ENCODE data around the gene RPS6KL1.
A peak's percentile ranks its signal among the peaks of the same experiment; 100 is the strongest.

The RPS6KL1 gene

DNA sequence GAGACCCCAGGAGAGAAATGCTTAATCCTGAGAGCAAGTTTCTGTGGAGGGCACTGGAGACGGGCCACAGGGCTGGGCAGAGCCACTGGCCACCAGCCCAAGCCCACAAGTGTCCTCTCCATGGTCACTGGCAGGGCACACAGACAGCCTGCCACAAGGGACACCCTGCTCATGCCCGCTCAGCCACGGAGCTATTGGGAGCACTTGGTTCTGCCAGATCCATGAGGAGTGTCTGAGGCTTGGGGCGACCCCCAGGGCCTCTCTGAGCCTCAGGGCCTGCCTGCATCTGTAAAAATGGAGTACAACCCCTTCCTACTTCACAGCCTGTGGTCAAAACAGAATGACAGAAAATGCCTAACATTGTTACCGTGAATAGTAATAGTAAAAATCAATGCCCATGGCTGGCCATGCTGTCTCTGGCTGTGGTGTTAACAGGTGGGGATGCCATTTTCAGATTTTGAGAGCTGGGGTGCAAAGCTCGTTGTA is 29.2 kb upstream of the RPS6KL1 start:
- DNase-seq: no peak

DNA sequence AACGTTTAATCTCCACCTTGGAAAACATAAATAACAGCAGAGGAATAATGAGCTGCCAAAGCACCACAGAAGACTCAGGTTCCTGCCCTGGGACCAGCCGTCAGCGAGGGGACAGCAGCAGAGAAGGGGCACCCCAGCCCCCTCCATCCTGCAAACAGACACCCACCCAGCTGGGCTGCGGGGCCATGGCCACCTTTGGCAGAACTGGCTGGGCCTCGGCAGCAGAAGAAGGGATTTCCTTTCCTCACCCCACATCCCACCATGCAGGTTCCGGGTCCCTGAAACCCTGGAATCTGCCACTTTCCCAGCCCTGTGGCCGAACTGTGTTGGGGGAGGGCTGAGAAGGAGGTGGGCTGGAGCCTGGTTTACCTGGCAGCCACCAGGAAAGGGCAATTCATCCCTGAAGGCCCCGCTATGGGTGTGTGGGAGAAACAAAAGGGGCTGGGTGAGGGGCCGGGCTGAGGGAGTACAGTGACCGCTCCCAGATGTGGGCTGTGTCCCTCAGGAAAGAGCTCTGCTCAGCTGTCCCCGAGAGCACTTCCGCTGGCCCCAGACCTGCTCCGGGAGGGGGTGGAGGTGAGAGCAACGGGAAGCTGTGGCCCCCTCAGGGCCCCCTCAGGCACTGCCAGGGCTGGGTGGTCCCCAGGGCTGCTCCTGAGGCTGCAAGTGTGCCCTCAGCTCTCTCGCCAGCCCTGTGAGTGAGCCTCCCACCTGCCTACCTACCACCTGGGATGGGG is 28.6 kb upstream of the RPS6KL1 start:
- no peak for DNase-seq

DNA sequence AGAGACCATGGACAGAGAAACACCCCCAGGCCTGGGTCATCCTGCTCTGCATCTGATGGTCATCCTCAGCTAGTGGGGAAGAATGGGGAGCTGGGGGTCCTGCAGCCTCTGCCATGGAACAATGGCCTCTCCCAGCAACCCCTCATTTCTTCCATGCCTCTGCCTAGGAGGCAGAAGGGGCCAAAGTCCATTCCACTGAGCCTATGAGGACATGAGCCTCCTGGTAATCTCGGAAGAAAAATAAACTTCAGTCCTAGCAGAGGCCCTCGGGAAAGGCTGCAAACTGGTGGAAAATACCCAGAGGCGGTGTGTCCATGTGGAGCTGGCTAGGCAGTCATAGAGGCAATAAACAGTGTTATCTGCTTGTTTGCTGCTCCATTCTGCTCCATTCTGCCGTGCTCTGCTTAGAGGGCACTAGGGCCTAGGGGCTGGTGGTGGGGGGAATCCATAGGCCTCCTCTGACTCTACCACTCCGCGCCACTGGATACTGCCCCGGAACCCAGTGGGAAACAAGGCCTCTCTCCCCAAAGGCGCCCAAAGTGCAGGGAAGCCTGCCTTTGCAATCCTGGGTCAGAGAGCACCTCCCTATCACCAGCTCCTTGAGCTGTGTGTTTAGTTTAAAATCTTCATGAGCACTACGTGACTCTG is 27.9 kb upstream of the RPS6KL1 start:
- DNase-seq: no peak

DNA sequence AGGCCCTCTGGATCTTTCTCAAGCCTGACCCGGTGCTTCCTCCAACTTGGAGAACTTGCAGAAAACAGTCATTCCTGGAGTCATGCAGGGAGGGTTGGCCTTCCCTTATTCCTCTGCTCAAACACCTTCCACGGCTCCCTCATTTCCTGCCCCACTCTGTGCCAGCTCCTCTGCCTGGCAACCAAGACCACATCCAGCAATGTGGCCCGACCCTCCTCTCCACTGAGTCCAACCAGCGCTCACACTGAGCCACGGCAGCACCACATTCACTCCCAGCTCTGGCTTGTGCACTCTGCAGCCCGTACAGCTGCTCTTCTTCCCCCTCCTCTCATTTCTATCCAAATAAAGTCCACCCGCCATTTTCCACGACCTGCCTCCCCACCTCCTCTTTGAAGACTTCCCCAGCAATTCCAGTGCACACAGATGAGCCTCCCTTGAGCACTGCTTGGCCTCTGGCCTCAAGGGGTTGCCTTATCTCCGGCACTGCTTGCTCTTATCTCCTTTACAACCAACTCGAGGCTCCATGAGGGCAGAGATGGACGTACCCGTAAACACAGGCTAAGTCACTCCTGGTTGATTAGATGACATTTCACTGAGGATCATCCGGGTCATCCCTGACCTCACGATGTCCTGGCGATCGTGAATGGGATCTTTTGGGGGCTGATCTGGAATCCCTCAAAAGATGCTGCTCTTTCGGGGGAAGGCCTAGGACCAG is 27.0 kb upstream of the RPS6KL1 start:
- DNase-seq: no peak

DNA sequence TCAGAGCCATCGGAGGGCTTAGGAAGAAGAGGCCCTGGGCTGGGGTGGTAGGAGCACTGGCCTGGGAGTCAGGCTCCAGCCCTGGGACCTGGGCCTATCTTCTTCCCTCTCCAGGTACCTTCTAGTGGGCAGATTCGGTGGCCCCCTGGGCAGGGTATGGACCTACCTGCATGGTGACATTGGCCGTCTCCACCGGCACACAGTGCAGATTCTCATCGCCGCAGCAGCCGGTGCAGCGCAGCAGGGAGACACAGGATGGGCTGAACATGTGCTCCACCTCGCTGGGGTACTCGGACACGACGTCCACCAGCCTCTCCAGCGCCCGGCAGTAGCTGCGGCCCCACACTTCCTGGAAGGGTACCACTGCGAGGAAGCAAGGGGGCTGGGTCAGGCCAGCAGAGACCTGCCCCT is 26.1 kb upstream of the RPS6KL1 start:
- DNase-seq: no peak

DNA sequence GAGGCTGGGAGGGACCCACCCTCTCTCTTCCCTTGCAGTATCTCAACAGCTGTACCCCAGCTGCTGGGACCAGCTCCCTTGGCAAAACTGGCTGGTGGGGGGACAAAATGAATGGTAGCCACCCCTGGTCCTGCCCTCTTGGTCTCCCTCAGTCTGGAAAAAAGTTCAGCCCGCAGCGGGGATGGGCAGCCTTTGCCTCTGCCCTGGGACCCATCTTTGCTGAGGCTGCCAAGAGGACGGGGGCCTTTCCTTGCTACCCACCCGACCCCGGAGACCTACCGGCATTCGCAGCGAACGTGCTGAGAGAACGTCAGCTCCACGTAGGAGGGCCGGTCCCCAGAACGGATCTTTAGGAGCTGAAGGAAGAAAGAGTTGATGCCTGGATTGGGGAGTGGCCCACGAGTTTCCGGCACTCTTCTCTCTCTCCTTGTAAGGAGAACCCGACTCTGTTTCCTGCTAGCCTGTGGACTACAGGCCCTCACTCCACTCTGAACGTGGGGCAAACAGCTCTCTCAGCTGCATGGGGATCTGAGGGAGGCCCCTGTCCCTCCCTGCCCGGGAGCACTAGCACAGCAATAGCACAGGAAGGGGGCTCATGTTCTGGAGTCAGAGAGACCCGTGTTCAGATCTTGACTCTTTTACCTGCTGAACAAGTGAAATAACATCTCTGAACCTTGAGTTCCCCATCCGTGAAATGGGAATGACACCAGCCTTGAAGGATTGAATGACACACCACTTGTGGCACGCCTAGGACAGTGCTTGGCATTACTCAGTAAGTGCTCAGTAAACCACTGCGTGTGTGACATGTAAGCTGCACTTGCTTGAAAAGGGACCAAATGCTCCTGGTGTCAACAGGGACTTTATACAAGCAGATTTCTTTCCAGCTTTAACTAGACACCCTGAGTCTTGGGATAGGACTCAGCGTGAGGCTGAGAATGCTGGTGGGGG is 25.4 kb upstream of the RPS6KL1 start:
- DNase-seq: no peak

DNA sequence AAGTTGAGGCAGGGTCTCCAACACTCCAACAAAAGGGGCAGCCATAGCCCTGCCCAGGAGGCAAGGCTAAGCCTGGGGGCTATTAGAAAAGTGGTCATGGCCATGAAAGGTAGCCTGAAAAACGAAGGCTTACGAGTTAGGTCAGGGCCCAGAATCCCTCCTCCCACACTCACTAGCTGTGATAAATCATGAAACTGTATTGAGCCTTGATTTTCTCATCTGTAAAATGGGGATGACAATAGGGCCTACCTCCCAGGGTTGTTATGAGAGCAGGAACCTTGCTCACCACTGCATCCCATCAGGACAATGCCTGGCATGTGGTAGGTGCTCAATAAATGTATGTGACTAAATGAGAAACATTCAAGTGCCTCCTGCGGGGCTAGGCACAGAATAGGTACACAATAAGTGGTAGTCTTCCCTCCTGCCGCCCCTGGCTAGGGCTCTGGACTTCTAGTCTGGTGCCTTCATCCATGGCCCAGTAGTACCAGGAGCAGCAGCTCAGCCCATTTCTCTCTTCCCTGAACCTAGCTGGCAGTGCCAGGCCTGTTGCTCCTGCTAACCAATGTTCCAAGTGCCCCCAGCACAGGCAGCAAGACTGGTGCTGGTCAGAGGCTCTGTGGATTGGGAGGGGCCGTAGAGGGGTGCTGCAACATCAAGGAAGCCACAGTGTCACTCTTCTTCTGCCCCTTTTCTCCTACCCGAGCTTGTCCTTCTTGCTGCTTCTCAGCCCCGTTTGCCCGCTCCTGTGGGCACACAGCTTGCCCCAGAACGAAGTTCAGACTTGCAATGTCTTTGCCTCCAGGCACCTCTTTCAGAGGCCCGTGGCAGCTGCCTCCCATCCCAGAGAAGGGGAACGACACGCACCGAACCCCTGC is 24.5 kb upstream of the RPS6KL1 start:
- no peak for DNase-seq

DNA sequence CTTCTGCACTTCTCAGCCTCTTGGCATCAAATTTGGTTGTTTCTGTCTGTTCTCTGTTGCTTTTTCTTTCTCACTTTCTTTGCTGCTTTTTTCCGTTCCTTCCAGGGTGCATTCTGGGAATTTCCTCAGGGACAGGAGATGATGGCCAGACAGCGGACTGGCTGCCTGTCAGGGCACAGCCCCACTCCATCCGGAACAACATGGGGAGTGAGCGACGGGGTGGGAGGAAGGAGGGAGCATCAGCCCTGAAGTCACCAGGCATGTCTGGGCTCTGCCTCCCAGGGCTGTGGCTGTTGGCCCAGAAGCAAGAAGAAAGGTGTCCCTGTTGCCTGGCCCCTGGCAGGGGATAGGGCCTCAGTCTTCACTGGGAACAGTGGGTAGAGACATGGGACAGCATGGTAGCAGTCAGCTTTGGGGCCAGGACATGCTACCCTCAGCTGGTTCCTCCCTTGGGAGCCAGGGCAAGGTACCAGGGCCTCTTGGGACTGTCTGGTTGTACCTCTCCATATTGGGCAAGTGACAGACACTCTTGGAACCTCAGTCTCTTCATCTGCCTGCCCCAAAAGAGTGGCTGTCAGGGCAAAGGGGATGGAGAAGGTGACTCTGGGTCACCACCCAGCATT is 23.7 kb upstream of the RPS6KL1 start:
- DNase-seq: no peak

DNA sequence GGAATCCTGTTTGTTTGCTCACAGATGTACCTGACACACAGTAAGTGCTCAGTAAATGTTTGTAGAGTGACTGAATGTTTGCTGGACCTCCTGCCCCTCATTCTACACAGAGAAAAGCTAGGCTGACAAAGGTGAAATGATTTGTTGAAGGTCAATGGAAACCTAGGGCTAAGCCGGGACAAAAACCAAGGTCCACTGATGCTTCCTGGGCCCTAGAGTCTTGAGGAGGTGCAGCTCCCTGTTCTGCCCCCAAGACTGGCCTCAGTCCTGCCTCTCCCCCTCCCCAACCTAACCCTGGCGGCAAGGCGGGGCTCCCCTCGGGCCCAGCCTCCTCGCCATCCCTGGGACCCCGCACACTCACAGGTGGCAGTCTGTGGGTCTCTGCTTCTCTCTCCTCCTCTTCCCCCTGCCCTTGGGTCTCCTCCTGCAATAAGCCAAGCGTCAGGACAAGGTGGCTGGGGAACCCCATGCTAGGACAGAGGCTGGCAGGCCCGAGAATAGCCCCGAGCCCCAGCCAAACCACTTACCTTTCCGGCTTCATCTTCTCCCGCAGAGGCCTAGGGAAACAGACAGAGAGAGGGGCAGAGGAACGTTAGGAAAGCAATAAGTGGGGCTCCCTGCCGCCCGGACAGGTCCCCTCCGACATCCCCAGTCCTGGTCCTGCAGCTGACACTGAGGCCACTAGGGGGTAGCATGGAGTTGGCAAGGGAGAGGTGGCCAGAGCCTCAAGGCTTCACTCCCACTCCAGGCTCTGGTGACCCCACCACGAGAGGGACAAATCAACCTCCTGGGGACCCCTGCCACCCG is 23.0 kb upstream of the RPS6KL1 start:
- DNase-seq: peak; percentile 76

DNA sequence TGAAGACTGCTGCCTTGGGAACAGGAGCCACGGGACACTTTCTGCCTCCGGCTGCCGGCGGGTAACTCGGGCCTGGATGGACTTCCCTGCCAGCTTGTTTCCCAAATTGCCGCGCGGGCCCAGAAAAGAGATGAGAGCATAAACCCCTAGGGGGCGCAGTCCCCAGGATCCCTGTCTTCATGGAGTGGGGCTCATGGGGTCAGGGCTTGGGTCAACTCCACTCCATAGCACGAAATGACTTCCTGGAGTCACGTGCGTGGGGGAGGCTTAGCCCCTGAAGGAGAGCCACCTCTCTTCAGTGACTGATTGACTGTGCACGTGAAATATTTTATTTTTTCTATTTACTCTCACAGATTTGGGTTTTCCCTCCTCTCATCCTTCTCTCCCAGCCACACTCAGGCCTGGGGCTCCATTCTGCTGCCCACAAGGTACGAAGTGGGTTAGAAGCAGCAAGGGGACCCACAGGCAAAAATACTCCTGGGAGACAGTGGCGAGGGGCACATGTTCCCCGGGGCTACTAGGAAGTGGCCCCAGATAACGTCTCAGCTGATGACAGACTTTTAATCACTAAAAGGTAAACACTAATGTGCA is 22.3 kb upstream of the RPS6KL1 start:
- peak; percentile 24 for DNase-seq

DNA sequence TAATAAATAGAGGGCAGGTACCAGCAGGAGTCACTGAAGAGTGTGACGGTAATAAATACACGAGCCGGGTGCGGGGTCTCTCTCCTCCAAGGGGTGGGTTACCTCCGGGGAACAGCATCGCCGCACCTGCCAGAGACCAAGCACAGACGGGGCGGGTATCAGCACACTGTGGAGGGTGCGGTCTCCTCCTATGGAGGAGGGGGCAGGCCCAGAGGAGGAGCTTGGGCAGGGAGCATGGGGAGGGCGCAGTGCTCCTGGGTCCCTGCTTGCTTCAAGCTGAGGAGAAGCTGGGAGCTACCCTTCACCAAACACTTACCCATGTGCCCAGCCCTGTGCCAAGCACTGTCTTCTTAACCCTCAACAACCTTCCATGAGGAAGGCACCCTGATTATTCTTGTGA is 19.5 kb upstream of the RPS6KL1 start:
- DNase-seq: no peak

DNA sequence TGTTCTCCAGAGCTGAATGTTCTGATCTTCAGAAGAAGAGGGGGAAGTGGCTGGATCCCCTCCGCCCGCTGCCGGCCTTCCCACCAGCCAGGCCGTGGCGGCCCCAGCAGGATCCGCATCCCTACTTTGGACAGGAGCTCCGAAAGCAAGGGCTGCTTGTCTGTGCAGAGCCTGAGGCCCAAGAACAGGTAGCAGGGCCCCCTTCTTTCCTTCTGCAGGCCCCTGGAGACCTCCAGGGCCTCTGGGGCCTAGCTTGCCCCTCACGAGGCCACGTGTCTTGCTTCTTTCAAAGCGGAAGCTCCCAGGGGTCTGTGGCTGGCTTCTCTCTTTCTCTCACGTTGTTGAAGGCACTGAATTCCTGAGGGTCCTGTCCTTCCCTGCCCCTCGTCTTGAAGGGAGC is 19.1 kb upstream of the RPS6KL1 start:
- DNase-seq: no peak

DNA sequence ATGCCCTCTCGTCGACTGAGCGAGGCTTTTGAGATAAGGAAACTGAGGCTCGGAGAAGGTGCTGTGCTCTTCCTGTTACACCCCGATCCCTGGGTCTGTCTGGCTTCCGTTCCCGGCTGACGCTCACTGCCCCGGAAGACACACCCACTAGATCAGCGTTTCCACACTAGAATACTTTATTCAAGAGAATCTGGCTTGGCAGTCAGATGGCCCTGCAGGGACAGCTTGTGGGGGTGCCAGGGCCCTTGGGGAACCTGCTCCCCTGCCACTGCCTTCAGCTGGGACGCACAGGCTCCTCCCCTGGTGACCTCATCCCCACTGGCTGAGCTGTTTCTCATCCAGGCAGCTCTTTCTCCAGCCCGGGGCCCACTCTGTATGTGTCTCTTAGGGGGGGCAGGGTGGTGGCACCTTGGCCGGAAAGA is 18.6 kb upstream of the RPS6KL1 start:
- DNase-seq: peak; percentile 60

DNA sequence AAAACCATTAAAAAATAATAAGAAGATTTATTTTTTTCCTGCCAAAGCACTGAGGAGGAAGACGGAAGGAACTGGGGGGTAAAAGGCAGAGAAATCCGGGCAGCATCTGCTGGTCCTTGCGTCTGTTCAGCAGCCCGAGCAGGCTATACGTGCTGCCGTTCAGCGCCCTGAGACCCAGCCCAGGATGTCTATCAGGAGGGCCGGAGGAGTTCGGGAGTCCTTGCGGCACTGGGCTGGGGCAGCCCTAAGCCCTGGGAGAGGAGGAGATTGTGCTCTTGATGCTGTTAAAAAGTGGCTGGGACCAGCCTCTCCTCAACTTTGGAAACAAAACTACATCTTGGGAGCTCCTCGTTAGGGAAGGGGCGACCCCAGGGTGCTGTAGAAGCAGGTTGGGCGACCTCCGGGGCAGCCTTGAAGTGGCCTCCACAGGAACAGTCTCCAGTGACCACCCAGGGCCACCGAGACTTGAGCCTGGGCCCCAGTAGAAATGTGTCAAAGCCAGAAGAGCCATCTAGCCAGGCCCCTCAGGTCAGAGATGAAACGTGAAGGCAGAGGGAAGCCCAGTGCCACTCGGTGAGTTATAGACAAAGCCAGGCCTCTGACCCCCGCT is 18.0 kb upstream of the RPS6KL1 start:
- DNase-seq: no peak

DNA sequence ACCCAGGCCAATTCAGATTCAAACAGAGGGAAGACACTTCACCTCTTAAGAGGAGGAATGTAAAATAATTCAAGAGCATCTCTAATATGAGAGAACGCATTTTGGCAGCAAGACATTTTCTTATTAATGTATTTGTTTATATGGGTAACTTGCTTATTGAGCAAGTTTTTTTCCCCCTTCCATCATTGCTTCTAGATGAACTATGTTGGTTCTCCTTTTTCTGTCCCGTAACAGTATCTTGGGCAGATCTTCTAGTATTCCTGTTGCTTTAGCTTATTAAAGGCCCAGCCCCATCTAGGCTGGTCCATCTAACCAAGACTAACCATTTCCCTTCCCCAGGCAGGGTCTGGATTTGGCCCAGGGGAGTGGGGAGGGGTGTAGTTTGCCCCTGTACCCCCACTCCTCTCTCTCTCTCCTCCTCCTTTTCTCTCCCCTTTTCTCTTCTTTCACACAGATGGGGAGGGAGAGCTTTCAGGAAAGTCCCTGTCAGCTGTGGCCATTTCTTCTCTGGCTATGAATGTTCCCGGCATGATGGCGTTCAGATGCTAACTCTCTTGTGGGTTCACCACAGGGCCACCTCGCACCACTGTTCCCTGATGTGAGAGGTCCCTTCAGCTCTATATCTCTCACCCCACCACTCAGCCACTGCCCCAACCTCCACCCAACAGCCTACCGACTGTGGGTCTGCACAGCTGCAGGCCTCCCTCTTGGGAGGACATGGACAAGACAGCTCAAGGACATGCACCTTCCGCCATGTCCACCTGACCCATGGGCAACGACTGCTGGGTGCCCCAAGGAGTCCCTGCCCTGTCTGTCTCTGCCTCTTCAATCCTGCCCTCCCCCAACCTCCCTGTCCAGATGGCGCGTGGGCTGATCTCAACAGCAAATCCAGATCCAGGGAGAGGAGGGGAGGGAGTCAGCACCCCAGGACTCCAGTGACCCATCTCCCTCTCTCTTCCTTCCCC is 15.8 kb upstream of the RPS6KL1 start:
- no peak for DNase-seq

DNA sequence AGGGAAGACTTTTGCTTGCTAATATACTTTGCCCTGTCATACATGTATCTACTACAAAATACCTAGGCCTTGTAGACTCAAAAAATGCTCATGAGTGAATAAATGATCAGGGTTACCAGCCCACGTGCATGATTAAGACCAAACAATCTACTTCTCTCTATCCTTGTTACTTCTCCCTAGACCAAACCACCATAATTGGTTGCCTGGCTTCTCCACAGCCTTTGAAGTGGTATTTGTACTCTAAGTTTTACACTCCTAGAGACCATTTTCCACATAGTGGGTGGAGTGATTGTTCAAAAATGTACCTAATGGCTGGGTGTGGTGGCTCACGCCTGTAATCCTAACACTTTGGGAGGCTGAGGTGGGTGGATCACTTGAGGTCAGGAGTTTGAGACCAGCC is 14.1 kb upstream of the RPS6KL1 start:
- DNase-seq: no peak

DNA sequence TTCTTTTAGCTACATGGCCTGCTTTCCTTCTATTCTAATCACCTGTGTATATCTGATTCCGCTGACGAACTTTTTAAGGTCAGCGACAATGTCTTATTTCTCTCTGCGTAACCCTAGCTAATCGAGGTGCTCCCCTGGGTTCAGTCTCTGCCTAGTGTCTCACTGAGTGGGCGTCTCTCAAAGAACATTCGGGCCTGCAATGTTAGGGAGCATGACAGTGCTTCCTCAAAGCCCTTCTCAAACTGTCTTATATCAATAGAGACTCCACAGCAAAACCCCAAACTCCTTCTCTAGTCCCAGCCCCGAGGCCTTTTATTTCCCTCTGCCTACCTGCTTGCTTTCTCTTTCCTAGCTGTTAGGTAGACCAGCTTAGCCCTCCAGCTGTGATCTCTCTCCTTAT is 13.7 kb upstream of the RPS6KL1 start:
- DNase-seq: no peak

DNA sequence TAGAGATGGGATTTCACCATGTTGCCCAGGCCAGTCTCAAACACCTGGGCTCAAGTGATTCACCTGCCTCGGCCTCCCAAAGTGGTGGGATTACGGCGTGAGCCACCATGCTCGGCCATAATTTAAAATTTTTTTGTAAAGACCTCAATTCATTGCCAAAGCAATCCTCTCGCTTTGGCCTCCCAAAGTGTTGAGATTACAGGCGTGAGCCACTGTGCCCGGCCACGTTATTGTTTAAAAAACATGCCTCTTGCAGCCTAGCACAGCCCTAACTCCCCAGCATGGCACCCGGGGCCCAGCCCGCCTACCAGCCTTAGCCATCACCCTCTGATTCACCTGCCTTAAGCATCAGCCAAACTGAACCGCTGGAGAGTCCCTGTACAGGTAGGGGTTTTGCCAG is 13.1 kb upstream of the RPS6KL1 start:
- no peak for DNase-seq

DNA sequence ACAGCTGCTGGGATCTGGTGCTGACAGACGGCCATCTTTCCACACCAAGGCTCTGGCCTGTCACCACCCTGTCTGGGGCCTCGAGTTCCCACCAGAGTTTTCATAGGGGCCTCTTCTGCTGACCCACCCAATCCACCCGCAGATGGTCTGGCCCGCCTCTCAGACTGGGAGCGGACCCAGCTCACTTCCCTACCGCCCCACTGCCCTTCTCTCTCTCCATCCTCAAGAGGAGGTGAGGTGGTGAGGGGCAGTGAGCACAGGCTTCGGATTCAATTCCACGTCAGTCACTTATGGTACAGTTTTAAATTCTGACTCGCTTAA is 12.3 kb upstream of the RPS6KL1 start:
- no peak for DNase-seq
